BLaER1 treated with 17β-estradiol and CSF1 and Interleukin-3, amounts not matched to agents 10 nM and 100 nM (cell line): ENCODE results near the gene CPA4.

ENCODE experiments used
- H3K27ac ChIP-seq, 11 experiments: shearing (Covaris generic); formaldehyde crosslinking; 2 replicates each; pipeline ENCODE4 v1.8.1; 2022
- H3K27me3 ChIP-seq, 11 experiments: shearing (Covaris generic); formaldehyde crosslinking; 2 replicates each; pipeline ENCODE4 v1.8.1; 2022
- H3K36me3 ChIP-seq, 11 experiments: shearing (Covaris generic); formaldehyde crosslinking; 2 replicates each; pipeline ENCODE4 v1.8.1; 2022
- H3K4me1 ChIP-seq, 10 experiments: shearing (Covaris generic); formaldehyde crosslinking; 2 replicates each; pipeline ENCODE4 v1.8.1; 2022
- H3K4me2 ChIP-seq, 11 experiments: shearing (Covaris generic); formaldehyde crosslinking; 2 replicates each; pipeline ENCODE4 v1.8.1; 2022
- H3K4me3 ChIP-seq, 10 experiments: shearing (Covaris generic); formaldehyde crosslinking; 2 replicates each; pipeline ENCODE4 v1.8.1; 2022
- H3K9ac ChIP-seq, 11 experiments: shearing (Covaris generic); formaldehyde crosslinking; 2 replicates each; pipeline ENCODE4 v1.8.1; 2022
- H3K9me3 ChIP-seq, 11 experiments: shearing (Covaris generic); formaldehyde crosslinking; replicated peaks in 1 of 11; 2 replicates each; pipeline ENCODE4 v1.8.1; 2022
- H4K20me1 ChIP-seq, 11 experiments: shearing (Covaris generic); formaldehyde crosslinking; 2 replicates each; pipeline ENCODE4 v1.8.1; 2022
- Cebpa-rat ChIP-seq, 11 experiments: shearing (Covaris generic); IDR thresholded peaks; 2 replicates each; pipeline ENCODE4 v1.8.1; 2022

Gene CPA4

GRCh38 chr7:130345725-130346124, 52.8 kb downstream of the CPA4 start:
- H3K4me3 ChIP-seq = no peak overlapping the region
- H3K27me3 ChIP-seq = no peaks in the 10 kb centered on the region
- no peak for TF ChIP-seq Cebpa-rat (IDR thresholded peaks at IDR 0.05)
- no peaks in the 10 kb centered on the region for H3K9me3 ChIP-seq
- peaks cover 11 to 13% (median 12%) of the 10 kb centered on the region in 10 experiments for H3K4me1 ChIP-seq
- no peak overlapping the region for H3K9ac ChIP-seq
- H4K20me1 ChIP-seq = no peaks in the 10 kb centered on the region
- no peak overlapping the region for H3K27ac ChIP-seq
- H3K36me3 ChIP-seq = no peaks in the 10 kb centered on the region
- H3K4me2 ChIP-seq = no peak overlapping the region

DNA sequence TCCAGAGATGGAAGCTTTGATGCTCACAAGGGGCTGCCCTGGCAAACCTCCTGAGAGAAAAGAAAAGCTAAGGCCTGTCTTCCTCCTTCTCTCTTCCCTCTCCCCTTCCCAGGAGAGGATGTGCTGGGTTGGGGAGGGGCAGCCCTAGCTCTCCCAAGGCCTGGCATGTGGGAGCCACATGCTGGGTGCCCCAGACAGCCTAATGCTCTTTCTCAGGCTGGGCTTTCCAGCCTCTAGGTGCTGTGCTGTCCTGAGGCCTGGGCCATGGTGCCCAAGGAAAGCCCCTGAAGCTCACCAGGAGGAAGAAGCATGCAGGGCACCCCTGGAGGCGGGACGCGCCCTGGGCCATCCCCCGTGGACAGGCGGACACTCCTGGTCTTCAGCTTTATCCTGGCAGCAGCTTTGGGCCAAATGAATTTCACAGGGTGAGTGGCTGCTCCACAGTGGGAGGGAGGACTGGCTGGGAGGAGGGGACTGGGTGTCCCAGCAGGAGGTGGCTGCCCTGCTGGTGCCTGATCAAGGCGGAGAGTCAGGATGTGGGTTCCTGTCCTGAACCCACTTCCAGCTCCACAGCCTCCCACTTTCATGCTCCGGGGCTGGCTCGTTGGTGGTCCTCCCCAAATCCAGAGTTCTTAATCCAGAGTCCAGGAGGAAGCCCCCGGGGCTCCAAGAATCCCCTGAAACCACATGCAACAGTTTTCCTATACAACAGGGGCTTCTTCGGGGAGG, 53.4 kb downstream of the CPA4 start:
- H3K9me3 ChIP-seq = no peaks in the 10 kb centered on the region
- TF ChIP-seq Cebpa-rat (IDR thresholded peaks at IDR 0.05) = no peak
- no peaks in the 10 kb centered on the region for H4K20me1 ChIP-seq
- no peak overlapping the region for H3K4me2 ChIP-seq
- H3K4me3 ChIP-seq = no peak overlapping the region
- H3K27me3 ChIP-seq = no peaks in the 10 kb centered on the region
- no peak overlapping the region for H3K27ac ChIP-seq
- H3K4me1 ChIP-seq = peaks cover 17 to 20% (median 18%) of the 10 kb centered on the region in 10 experiments
- H3K36me3 ChIP-seq = no peaks in the 10 kb centered on the region
- no peak overlapping the region for H3K9ac ChIP-seq

DNA sequence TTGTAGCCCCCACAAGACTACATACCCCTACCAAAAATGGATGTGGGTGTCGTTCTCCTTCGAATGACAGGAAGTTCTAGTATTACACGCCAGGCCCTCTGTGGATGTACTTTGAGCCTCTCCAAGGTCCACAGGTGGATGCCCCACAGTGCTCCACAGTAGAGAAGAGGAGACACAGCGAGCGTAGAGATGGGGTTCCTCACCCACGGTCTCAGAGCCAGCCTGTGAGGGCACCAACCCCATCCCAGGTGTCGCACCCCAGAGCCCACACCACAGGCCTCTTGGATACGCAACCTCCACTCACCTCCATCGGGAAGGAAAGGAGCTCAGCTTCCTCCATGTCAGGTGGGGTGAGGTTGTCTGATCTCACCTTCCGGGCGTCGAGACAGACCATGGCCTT, 54.0 kb downstream of the CPA4 start:
- Histone ChIP-seq H3K9ac (no peak overlapping the region), H3K4me3 (no peak overlapping the region), H3K4me1 (peaks cover 23 to 26% (median 24%) of the 10 kb centered on the region in 10 experiments), H3K27ac (no peak overlapping the region), H3K36me3 (no peaks in the 10 kb centered on the region), H3K9me3 (no peaks in the 10 kb centered on the region), H3K27me3 (no peaks in the 10 kb centered on the region), H4K20me1 (no peaks in the 10 kb centered on the region), H3K4me2 (no peak overlapping the region)
- no peak for TF ChIP-seq Cebpa-rat (IDR thresholded peaks at IDR 0.05)

DNA sequence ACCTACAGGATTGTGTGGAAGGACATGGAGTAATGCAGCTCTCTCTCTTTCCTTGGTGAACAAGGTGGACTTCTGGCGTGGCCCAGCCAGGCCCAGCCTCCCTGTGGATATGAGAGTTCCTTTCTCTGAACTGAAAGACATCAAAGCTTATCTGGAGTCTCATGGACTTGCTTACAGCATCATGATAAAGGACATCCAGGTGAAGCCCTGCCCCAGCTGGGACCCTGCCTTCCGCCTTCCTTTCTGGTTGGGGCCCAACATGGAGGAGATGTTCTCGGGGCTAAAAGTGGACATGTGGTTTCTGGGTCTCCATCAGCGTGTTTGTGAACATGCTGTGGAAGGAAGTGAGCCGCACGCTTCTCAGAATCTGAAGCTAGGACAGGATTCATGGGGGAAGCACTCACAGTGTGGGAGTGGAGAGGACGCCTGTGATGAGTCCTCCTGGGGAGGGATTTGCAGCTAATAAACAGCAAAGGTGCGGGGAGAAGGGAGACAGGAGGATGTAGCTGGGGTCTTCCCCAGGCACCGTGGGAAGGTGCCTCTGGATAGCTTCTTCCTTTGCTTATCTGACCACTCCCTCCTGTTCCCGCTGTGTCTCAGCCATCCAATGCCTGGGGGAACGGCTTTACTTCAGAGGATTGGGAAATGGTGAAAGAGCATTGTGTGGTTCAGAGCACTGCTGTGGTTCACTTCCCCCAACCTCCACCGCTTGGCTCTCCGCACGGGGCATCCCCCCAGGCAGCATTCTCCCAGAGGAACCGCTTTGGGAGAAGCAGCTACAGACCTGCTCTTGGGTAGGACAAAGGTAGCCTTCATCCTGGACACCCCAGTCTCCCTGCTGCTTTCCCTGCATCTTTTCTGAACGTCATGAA, 57.2 kb downstream of the CPA4 start:
- peak overlapping the region in 8 of 11 experiments; percentile 34 to 66 (median 60); a peak in 13 of 22 replicates for H3K9ac ChIP-seq
- H3K9me3 ChIP-seq = no peaks in the 10 kb centered on the region
- peaks cover 25 to 40% (median 35%) of the 10 kb centered on the region in 10 experiments for H3K4me1 ChIP-seq
- no peaks in the 10 kb centered on the region for H3K36me3 ChIP-seq
- H3K4me2 ChIP-seq = peak overlapping the region; percentile 69 to 95 (median 87)
- H3K4me3 ChIP-seq = peak overlapping the region in 4 of 10 experiments; percentile 10 to 16 (median 13); a peak in 3 of 20 replicates
- H3K27me3 ChIP-seq = no peaks in the 10 kb centered on the region
- H4K20me1 ChIP-seq = no peaks in the 10 kb centered on the region
- TF ChIP-seq Cebpa-rat (IDR thresholded peaks at IDR 0.05) = peak in 3 of 11 experiments; percentile 25 to 43 (median 26); a peak in 3 of 22 replicates
- peak overlapping the region in 9 of 11 experiments; percentile 18 to 76 (median 66); a peak in 16 of 22 replicates for H3K27ac ChIP-seq

GRCh38 chr7:130350945-130351790, 58.2 kb downstream of the CPA4 start:
- Histone ChIP-seq H3K36me3 (no peaks in the 10 kb centered on the region), H3K9ac (peak overlapping the region in 8 of 11 experiments; percentile 34 to 66 (median 60); a peak in 15 of 22 replicates), H3K27ac (peak overlapping the region in 9 of 11 experiments; percentile 18 to 76 (median 66); a peak in 15 of 22 replicates), H3K4me1 (peaks cover 25 to 42% (median 35%) of the 10 kb centered on the region in 10 experiments), H4K20me1 (no peaks in the 10 kb centered on the region), H3K27me3 (no peaks in the 10 kb centered on the region), H3K4me2 (peak overlapping the region; percentile 69 to 95 (median 87)), H3K9me3 (no peaks in the 10 kb centered on the region), H3K4me3 (peak overlapping the region in 4 of 10 experiments; percentile 10 to 16 (median 13); a peak in 4 of 20 replicates)
- no peak for TF ChIP-seq Cebpa-rat (IDR thresholded peaks at IDR 0.05)

- H3K36me3 ChIP-seq = no peaks in the 10 kb centered on the region
- H3K9ac ChIP-seq = peak overlapping the region in 4 of 11 experiments; percentile 59 to 66 (median 61); a peak in 5 of 22 replicates
- TF ChIP-seq Cebpa-rat (IDR thresholded peaks at IDR 0.05) = no peak
- no peak overlapping the region for H3K4me3 ChIP-seq
- no peaks in the 10 kb centered on the region for H4K20me1 ChIP-seq
- peak overlapping the region in 7 of 11 experiments; percentile 10 to 76 (median 74); a peak in 12 of 22 replicates for H3K27ac ChIP-seq
- H3K9me3 ChIP-seq = no peaks in the 10 kb centered on the region
- H3K4me2 ChIP-seq = peak overlapping the region; percentile 69 to 95 (median 87)
- H3K4me1 ChIP-seq = peaks cover 25 to 47% (median 39%) of the 10 kb centered on the region in 10 experiments
- no peaks in the 10 kb centered on the region for H3K27me3 ChIP-seq
These were observed 58.8 kb downstream of the CPA4 start for GRCh38 chr7:130351791-130352090.

- H3K27me3 ChIP-seq = no peaks in the 10 kb centered on the region
- H4K20me1 ChIP-seq = no peaks in the 10 kb centered on the region
- H3K36me3 ChIP-seq = no peaks in the 10 kb centered on the region
- TF ChIP-seq Cebpa-rat (IDR thresholded peaks at IDR 0.05) = no peak
- H3K4me3 ChIP-seq = no peak overlapping the region
- no peaks in the 10 kb centered on the region for H3K9me3 ChIP-seq
- H3K4me2 ChIP-seq = peak overlapping the region; percentile 9 to 95 (median 87); a peak in 18 of 22 replicates
- H3K9ac ChIP-seq = no peak overlapping the region
- H3K27ac ChIP-seq = peak overlapping the region in 5 of 11 experiments; percentile 57 to 76 (median 75); a peak in 7 of 22 replicates
- peaks cover 25 to 54% (median 46%) of the 10 kb centered on the region in 10 experiments for H3K4me1 ChIP-seq
These were observed 59.5 kb downstream of the CPA4 start for GRCh38 chr7:130352194-130353074.

GRCh38 chr7:130353196-130353595, 60.2 kb downstream of the CPA4 start:
- peaks cover 25 to 54% (median 46%) of the 10 kb centered on the region in 10 experiments for H3K4me1 ChIP-seq
- H3K27me3 ChIP-seq = no peaks in the 10 kb centered on the region

More at GRCh38 chr7:130353196-130353595, 60.2 kb downstream of the CPA4 start:
- Histone ChIP-seq H3K36me3 (no peaks in the 10 kb centered on the region), H3K9me3 (peaks cover 0 to 1% (median 0%) of the 10 kb centered on the region in 11 experiments; a peak in 1 of 22 replicates), H3K4me3 (no peak overlapping the region), H3K4me2 (peak overlapping the region in 4 of 11 experiments; percentile 9 to 82 (median 52); a peak in 5 of 22 replicates), H3K9ac (no peak overlapping the region), H4K20me1 (no peaks in the 10 kb centered on the region), H3K27ac (0 out of 22 replicates have a peak overlapping the region, but pooled peaks of 1 of the 11 experiments have one; percentile 13)
- no peak for TF ChIP-seq Cebpa-rat (IDR thresholded peaks at IDR 0.05)
